ENCODE results near the gene KLHL26.

Gene KLHL26

GRCh38 chr19:18717601-18718000 is 80.8 kb downstream of the KLHL26 start:
- no peak for DNase-seq (ENCODE audit: low read depth)

- no peak for DNase-seq (ENCODE audit: low read depth)
These were observed 81.2 kb downstream of the KLHL26 start for GRCh38 chr19:18718015-18718526.

GRCh38 chr19:18718846-18719458 is 82.1 kb downstream of the KLHL26 start:
- no peak for DNase-seq (ENCODE audit: low read depth)

- DNase-seq (ENCODE audit: low read depth), result no peak
These were observed 82.7 kb downstream of the KLHL26 start for GRCh38 chr19:18719541-18719940.

All from T follicular helper cell (primary cell).